GM18868 (cell line): Measurements from ENCODE around the gene OSBP2.

Experiments
- ATAC-seq: cut with Tn5 transposase; IDR thresholded peaks from one replicate; pipeline ENCODE4 v1.9.1; 2021; ENCODE audit warnings: mild to moderate bottlenecking, moderate library complexity; ENCODE audit not compliant: unreplicated experiment

The OSBP2 gene

DNA sequence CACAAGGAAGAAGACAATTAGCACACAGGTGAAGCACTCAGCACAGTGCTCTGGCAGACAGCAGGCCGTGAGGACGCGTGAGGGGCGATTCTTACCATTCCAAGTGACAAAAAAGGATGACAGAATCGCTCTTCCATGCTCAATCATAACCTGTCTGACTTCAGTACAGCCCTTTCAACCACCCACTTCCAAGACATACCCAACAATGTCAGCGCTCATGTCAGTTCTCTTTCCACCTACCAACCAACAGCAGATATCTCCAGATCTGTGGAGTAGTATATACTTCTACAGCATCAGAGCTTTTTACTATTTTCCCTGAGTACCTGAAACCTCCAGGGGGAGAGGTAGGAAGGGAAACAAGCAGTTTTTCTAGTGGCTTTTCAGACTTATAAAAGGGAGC, 233.7 kb downstream of the OSBP2 start:
- ATAC-seq: no peak

DNA sequence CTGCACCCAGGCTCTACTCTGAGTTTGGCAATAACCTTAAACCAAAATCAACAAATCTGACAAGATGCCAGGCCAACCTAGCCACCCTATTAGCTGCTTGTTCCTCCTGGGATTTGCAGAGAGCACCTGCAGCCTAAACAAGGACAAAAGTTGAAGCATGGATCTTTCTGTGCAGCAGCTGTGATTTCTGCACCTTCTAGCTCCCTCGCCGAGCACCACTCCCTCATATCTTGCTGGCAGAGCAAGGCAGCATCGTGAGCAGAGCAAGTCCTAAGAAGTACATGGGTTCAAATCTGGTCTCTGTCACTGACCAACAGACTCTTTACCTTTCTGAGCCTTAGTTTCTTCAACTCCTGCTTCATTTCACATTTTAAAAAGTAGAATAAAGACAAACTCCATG, 235.6 kb downstream of the OSBP2 start:
- no peak for ATAC-seq

GRCh38 chr22:30931541-30932300, 237.0 kb downstream of the OSBP2 start:
- ATAC-seq: no peak

- no peak for ATAC-seq
Measured at GRCh38 chr22:30932661-30933060, 238.0 kb downstream of the OSBP2 start.

DNA sequence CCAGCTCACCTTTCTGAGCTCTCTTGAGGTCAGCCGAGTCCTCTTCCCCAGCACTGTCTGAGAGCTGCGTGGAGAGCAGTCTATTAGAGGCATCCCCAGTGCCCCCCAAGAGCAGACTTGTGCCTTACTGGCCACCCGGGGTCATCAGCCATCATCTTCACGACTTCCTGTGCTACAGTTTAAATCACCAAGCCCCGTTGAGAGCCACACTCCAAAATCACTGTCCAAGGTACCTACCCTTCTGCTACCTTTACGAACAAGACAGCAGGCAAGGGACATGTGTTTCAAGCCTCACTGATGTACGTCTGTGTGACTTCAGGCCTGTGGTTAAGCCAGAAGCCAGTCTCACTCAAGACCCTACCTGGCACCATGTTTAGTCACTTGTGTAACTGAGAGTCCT, 238.8 kb downstream of the OSBP2 start:
- ATAC-seq: no peak

- ATAC-seq: no peak
Measured at GRCh38 chr22:30934053-30934452, 239.4 kb downstream of the OSBP2 start.

GRCh38 chr22:30940685-30941362, 246.2 kb downstream of the OSBP2 start:
- ATAC-seq: no peak

DNA sequence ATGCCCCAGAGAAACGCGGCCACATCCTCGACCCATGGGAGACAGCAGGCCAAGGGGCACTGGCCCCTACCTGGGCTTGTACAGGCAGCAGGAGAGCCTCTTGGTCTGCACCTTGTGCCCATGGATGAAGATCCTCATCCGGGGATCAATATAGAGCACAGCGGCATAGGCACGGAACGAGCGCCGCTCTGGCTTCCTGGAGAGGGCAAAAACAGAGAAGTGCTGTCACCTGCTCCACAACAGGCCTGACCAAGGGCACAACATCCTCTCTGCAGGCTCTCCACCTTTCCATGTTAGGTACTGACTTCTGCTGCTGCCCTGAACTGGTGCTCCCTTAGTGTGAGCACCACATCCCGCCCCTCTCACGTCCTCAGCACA, 246.7 kb downstream of the OSBP2 start:
- no peak for ATAC-seq

- no peak for ATAC-seq
Measured at GRCh38 chr22:30943368-30943767, 248.7 kb downstream of the OSBP2 start.

GRCh38 chr22:30944986-30945385, 250.3 kb downstream of the OSBP2 start:
- no peak for ATAC-seq

DNA sequence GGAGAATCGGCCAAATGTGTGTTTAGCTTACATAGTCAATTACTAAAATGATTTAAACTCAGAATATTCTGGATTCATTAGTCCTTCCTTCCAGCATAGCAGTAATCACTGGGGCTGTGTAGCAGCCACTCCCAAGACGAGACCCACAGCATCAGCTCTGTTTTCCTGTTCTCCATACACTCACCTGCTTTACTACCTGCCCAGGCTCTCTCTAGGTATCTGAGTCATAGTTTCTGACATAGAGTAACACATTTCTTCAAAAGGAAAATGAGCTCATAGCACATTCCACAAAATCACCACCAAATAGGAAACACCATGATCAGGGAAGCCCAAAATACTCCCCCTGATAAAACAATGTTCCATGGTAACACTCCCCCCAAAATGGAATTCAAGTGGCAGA, 251.0 kb downstream of the OSBP2 start:
- ATAC-seq: no peak

GRCh38 chr22:30946354-30946753, 251.7 kb downstream of the OSBP2 start:
- ATAC-seq: no peak

DNA sequence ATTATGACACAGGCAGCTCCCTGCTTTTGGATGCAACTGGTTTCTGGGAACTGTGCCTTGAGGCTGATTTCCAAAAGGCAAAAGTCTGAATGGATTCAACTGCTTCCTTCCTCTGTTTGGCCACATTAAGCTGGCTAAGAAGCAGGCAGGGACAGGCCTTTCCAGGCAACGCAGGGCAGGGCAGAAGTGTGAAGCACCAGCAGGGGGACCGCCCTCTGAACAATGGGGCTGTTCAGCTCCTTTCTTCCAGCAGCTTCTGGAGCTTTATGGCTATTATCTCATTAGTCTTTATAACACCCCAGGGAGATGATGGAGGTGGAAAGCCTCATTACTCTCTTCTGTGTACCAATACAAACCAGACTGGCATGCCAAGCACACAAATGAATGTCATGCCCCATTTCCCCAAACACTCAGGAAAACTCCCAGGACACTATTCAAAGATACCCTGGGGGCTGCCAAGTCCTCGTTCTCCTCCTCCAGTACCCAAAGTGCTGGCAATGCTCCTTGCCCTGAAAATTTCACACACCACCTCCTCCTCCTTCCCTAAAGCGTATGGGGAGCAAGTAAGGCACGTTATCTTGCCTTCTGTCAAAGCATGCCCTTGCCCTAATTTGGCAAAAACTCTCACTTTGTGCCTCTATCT, 252.6 kb downstream of the OSBP2 start:
- no peak for ATAC-seq

DNA sequence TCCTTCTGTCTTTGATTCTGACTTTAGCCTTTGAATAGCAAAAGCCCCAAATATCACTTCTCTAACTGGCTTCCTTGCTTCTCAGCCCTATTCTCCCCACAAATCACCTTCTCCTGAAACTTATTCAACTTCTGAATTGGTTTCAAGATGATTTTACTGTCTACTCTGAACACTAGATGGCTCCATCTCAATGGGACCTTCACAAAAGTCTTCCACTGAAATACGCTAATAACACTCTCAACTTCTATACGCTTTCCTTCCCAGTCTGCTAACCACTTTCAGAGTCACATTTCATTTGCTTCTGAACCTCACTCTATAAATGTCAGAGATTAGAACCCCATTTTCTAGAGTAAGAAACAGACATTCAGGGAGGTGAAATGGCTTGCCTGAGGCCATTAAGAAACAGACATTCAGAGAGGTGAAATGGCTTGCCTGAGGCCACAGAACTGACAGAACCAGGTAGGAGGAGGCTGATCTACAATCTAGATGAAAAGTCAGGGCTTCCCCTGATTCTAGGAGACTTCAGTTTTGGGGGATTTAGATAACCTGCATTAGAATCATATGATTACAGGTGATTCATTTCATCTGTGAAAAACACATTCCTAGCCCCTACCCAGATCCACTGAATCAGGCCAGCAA, 253.3 kb downstream of the OSBP2 start:
- no peak for ATAC-seq

DNA sequence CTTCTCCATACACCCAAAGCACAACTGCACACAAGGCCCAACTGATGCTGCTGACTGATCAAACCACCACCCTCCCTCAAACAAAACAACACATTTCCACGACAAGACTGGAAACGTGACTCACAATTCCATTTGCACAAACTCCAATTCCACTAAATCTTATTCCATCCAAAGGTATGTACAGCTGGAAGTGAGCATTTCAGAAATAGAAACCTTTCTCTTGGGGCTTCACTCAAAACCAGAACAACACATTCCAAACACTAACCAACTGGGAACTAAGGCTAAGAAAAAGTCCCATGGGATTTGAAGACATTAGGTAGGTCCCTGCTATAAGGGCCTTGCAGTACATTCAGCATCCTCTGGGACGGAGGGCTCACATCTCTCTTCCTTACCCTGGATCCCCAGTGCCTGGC, 254.3 kb downstream of the OSBP2 start:
- ATAC-seq: no peak

- no peak for ATAC-seq
Measured at GRCh38 chr22:30949934-30950660, 255.4 kb downstream of the OSBP2 start.

DNA sequence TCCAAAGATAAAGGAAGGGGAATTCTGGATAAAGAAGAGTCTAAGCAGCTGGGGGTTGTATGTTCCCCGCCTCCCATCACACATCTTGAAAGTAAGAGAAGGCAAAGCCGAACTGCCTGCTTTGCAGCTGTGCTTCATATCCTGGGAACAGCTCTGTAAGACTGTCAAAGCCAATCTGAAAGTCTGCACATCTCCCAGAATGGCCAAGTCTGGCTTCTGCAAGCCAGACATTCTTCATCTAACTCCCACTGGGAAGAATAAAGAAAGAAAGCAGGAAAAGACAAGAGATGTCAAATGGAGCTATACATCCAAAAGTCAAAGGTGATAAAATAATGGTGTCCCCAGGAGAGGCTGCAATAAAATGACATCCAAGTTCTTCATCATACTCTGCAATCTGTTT, 258.5 kb downstream of the OSBP2 start:
- ATAC-seq: no peak

GRCh38 chr22:30955153-30955552, 260.5 kb downstream of the OSBP2 start:
- no peak for ATAC-seq
